Sigmoid colon (tissue), 7 donors: ENCODE data around the gene TECTB. TPM values are rescaled to one million over a fixed set of nuclear protein-coding genes. Genes with fewer than 3 reads are reported as not detected.
"Not testable (repeated sequence)": the region's sequence is repeated elsewhere in the genome, so short reads cannot be mapped to it uniquely, and the experiment has no call there.

Experiments
- DNase-seq: peaks from one replicate; pipeline ENCODE4 v3.0.0-alpha.2; 2019
- H3K27ac ChIP-seq, 4 donors: fragments of 200-600 bp; sonication (generic); one replicate each; pipeline ENCODE4 v1.5.1; 2016 to 2019; ENCODE audit warnings: mild to moderate bottlenecking in 1 of 4
- H3K27me3 ChIP-seq, 3 donors: fragments of 200-600 bp; sonication (generic); one replicate each; pipeline ENCODE4 v1.5.1; 2019; ENCODE audit warnings: mild to moderate bottlenecking in 1 of 3
- H3K36me3 ChIP-seq, 4 donors: fragments of 200-600 bp; sonication (generic); one replicate each; pipeline ENCODE4 v1.5.1; 2016 to 2019
- H3K4me1 ChIP-seq, 4 donors: fragments of 200-600 bp; sonication (generic); one replicate each; pipeline ENCODE4 v1.5.1; 2017 to 2019
- H3K4me3 ChIP-seq, 4 donors: fragments of 200-600 bp; sonication (generic); one replicate each; pipeline ENCODE4 v1.5.1; 2017 to 2019; ENCODE audit warnings: mild to moderate bottlenecking in 2 of 4, moderate library complexity in 1 of 4
- H3K9me3 ChIP-seq, 4 donors: fragments of 200-600 bp in 3 of 4; sonication (generic) in 3 of 4; one replicate each; pipeline versions ENCODE4 v1.5.1 to v1.6.1; 2013 to 2019
- EP300 ChIP-seq, 4 donors: sonication (generic); formaldehyde crosslinking; IDR thresholded peaks; one replicate each; pipeline ENCODE4 v1.6.1; 2017; ENCODE audit warnings: antibody characterized with exemption in 4 of 4
- POLR2A ChIP-seq, 2 donors: fragments of 450-650 bp; IDR thresholded peaks; one replicate each; pipeline ENCODE4 v1.6.1; 2016; ENCODE audit warnings: antibody characterized with exemption in 2 of 2, mild to moderate bottlenecking in 2 of 2, moderate library complexity in 2 of 2
- POLR2AphosphoS5 ChIP-seq, 4 donors: sonication (generic); formaldehyde crosslinking; IDR thresholded peaks; one replicate each; pipeline ENCODE4 v1.6.1; 2017; ENCODE audit warnings: antibody characterized with exemption in 4 of 4
- WGBS, 2 donors: extraction: QIAGEN DNeasy Blood & Tissue Kit; methylation state at CpG; one replicate each; pipeline ENCODE4 v1.1.7; 2013; 5-methylcytosine and 5-hydroxymethylcytosine counted together
- intact Hi-C: fragments of 100-400 bp; cut with DNase I; formaldehyde crosslinking; loops from one replicate; pipeline ENCODE4 v1.15.1; 2023
- polyA plus RNA-seq, 3 donors: library from polyadenylated mRNA; stranded (reverse); fragments of 200-250 nt; gene quantifications; one replicate each; pipeline ENCODE4 v1.2.3, GENCODE V29; 2013
- total RNA-seq, 4 donors: library from RNA; depleted of rRNA; stranded (reverse); fragments of >200 nt; gene quantifications; one replicate each; pipeline ENCODE4 v1.1.0, GENCODE V29; 2016
- TF ChIP-seq, protein P1 (sequence below), 4 experiments: fragments of 450-650 bp in 3 of 4; fragments of 200-600 bp in 1 of 4; IDR thresholded peaks; one replicate each; pipeline ENCODE4 v1.5.1; 2016 to 2019; ENCODE audit warnings: antibody characterized with exemption in 4 of 4, mild to moderate bottlenecking in 3 of 4, moderate library complexity in 2 of 4
- donor health status: healthy with polysubstance abuse.
- donor health status: Bipolar disorder and iron deficiency.
- donor health status: healthy.

The TECTB gene
- total and polyA plus RNA-seq, 7 donors: not detected

GRCh38 chr10:112247791-112248190 is 35.4 kb upstream of the TECTB start:
- H3K4me1 ChIP-seq: no peaks in the 10 kb centered on the region
- H3K36me3 ChIP-seq: no peaks in the 10 kb centered on the region
- no peak overlapping the region for H3K4me3 ChIP-seq
- H3K27ac ChIP-seq: no peak overlapping the region
- 61 to 64% methylated on average over 2 of the region's 2 CpGs for WGBS, 2 donors
- peaks cover 0 to 8% (median 3%) of the 10 kb centered on the region in 4 donors for H3K9me3 ChIP-seq
- DNase-seq: no peak
- no peaks in the 10 kb centered on the region for H3K27me3 ChIP-seq
- intact Hi-C loops: no loop called here
- TF ChIP-seq EP300 (IDR thresholded peaks at IDR 0.05) (no peak), POLR2A (IDR thresholded peaks at IDR 0.05) (no peak), POLR2AphosphoS5 (IDR thresholded peaks at IDR 0.05) (no peak)
- TF ChIP-seq, protein P1, sequence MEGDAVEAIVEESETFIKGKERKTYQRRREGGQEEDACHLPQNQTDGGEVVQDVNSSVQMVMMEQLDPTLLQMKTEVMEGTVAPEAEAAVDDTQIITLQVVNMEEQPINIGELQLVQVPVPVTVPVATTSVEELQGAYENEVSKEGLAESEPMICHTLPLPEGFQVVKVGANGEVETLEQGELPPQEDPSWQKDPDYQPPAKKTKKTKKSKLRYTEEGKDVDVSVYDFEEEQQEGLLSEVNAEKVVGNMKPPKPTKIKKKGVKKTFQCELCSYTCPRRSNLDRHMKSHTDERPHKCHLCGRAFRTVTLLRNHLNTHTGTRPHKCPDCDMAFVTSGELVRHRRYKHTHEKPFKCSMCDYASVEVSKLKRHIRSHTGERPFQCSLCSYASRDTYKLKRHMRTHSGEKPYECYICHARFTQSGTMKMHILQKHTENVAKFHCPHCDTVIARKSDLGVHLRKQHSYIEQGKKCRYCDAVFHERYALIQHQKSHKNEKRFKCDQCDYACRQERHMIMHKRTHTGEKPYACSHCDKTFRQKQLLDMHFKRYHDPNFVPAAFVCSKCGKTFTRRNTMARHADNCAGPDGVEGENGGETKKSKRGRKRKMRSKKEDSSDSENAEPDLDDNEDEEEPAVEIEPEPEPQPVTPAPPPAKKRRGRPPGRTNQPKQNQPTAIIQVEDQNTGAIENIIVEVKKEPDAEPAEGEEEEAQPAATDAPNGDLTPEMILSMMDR (IDR thresholded peaks at IDR 0.05): no peak

GRCh38 chr10:112248584-112249295 is 34.5 kb upstream of the TECTB start:
- WGBS, 2 donors: 84 to 89% methylated on average over 2 of the region's 2 CpGs
- no peaks in the 10 kb centered on the region for H3K36me3 ChIP-seq
- H3K9me3 ChIP-seq: peaks cover 0 to 8% (median 3%) of the 10 kb centered on the region in 4 donors
- DNase-seq: no peak
- H3K4me1 ChIP-seq: no peaks in the 10 kb centered on the region
- no peak overlapping the region for H3K4me3 ChIP-seq
- H3K27me3 ChIP-seq: no peaks in the 10 kb centered on the region
- no peak overlapping the region for H3K27ac ChIP-seq
- intact Hi-C loops: no loop called here
- TF ChIP-seq, protein P1 (IDR thresholded peaks at IDR 0.05): no peak
- no peak for TF ChIP-seq POLR2A (IDR thresholded peaks at IDR 0.05)
- TF ChIP-seq EP300 (IDR thresholded peaks at IDR 0.05): no peak
- TF ChIP-seq POLR2AphosphoS5 (IDR thresholded peaks at IDR 0.05): no peak

GRCh38 chr10:112249722-112250121 is 33.5 kb upstream of the TECTB start:
- WGBS, 2 donors: 94% methylated on average over 2 of the region's 2 CpGs
- no peaks in the 10 kb centered on the region for H3K36me3 ChIP-seq
- intact Hi-C loops: no loop called here

GRCh38 chr10:112250555-112250954 is 32.6 kb upstream of the TECTB start:
- TF ChIP-seq POLR2A (IDR thresholded peaks at IDR 0.05): no peak
- no peak for TF ChIP-seq EP300 (IDR thresholded peaks at IDR 0.05)
- TF ChIP-seq, protein P1 (IDR thresholded peaks at IDR 0.05): no peak
- TF ChIP-seq POLR2AphosphoS5 (IDR thresholded peaks at IDR 0.05): no peak
- Histone ChIP-seq H3K4me1 (no peaks in the 10 kb centered on the region), H3K27me3 (no peaks in the 10 kb centered on the region), H3K27ac (no peak overlapping the region), H3K9me3 (peaks cover 0 to 8% (median 3%) of the 10 kb centered on the region in 4 donors), H3K36me3 (no peaks in the 10 kb centered on the region), H3K4me3 (no peak overlapping the region)
- intact Hi-C loops: no loop called here
- 46 to 89% methylated on average over 2 of the region's 2 CpGs for WGBS, 2 donors
- DNase-seq: no peak

More at GRCh38 chr10:112249722-112250121, 33.5 kb upstream of the TECTB start:
- Histone ChIP-seq H3K4me1 (no peaks in the 10 kb centered on the region), H3K9me3 (peaks cover 0 to 8% (median 3%) of the 10 kb centered on the region in 4 donors), H3K27me3 (no peaks in the 10 kb centered on the region), H3K4me3 (no peak overlapping the region), H3K27ac (no peak overlapping the region)
- DNase-seq: no peak
- TF ChIP-seq, protein P1 (IDR thresholded peaks at IDR 0.05): no peak
- TF ChIP-seq POLR2AphosphoS5 (IDR thresholded peaks at IDR 0.05): no peak

DNA sequence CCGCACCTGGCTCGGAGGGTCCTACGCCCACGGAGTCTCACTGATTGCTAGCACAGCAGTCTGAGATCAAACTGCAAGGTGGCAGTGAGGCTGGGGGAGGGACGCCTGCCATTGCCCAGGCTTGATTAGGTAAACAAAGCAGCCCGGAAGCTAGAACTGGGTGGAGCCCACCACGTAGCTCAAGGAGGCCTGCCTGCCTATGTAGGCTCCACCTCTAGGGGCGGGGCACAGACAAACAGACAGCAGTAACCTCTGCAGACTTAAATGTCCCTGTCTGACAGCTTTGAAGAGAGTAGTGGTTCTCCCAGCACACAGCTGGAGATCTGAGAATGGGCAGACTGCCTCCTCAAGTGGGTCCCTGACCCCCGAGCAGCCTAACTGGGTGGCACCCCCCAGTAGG is 32.0 kb upstream of the TECTB start:
- H3K36me3 ChIP-seq, intact Hi-C loops, H3K4me3 ChIP-seq, DNase-seq, H3K27me3 ChIP-seq, H3K4me1 ChIP-seq, H3K27ac ChIP-seq, H3K9me3 ChIP-seq: not testable (repeated sequence)
- 66 to 79% methylated on average over 6 to 9 of the region's 9 CpGs for WGBS, 2 donors
